HG02763 (cell line): Measurements from ENCODE around the gene IL18R1.

Experiments
- ATAC-seq: cut with Tn5 transposase; IDR thresholded peaks from one replicate; pipeline ENCODE4 v1.9.1; 2021; ENCODE audit warnings: mild to moderate bottlenecking, moderate library complexity; ENCODE audit not compliant: unreplicated experiment

Gene IL18R1

GRCh38 chr2:102386867-102387541 is 31.4 kb downstream of the IL18R1 start:
- ATAC-seq = no peak

- no peak for ATAC-seq
These were observed 32.4 kb downstream of the IL18R1 start for GRCh38 chr2:102387763-102388546.

GRCh38 chr2:102391565-102391964 is 36.0 kb downstream of the IL18R1 start:
- no peak for ATAC-seq

- ATAC-seq = no peak
These were observed 36.5 kb downstream of the IL18R1 start for GRCh38 chr2:102392096-102392495.

- ATAC-seq = no peak
These were observed 37.3 kb downstream of the IL18R1 start for GRCh38 chr2:102392942-102393341.

- ATAC-seq = no peak
These were observed 40.4 kb downstream of the IL18R1 start for GRCh38 chr2:102396012-102396411.

- ATAC-seq = no peak
These were observed 41.6 kb downstream of the IL18R1 start for GRCh38 chr2:102397209-102397608.

- ATAC-seq = no peak
These were observed 44.0 kb downstream of the IL18R1 start for GRCh38 chr2:102399499-102400141.

GRCh38 chr2:102401456-102401855 is 45.9 kb downstream of the IL18R1 start:
- ATAC-seq = no peak

- ATAC-seq = no peak
These were observed 46.3 kb downstream of the IL18R1 start for GRCh38 chr2:102401865-102402264.

- ATAC-seq = no peak
These were observed 55.4 kb downstream of the IL18R1 start for GRCh38 chr2:102410952-102411351.

- ATAC-seq = no peak
These were observed 56.6 kb downstream of the IL18R1 start for GRCh38 chr2:102412199-102412598.

GRCh38 chr2:102417946-102418345 is 62.4 kb downstream of the IL18R1 start:
- peak; percentile 45 for ATAC-seq

GRCh38 chr2:102418421-102418961 is 62.9 kb downstream of the IL18R1 start:
- ATAC-seq = peak; percentile 88

- ATAC-seq = no peak
These were observed 64.7 kb downstream of the IL18R1 start for GRCh38 chr2:102420290-102420689.

GRCh38 chr2:102421890-102422759 is 66.5 kb downstream of the IL18R1 start:
- ATAC-seq = no peak

- no peak for ATAC-seq
These were observed 67.3 kb downstream of the IL18R1 start, which contains the start of gene IL18RAP for GRCh38 chr2:102422910-102423309. Gene IL18RAP (plus strand): TSS chr2:102423160. CDS start chr2:102423278, 118 bp downstream.

- ATAC-seq = no peak
These were observed 67.8 kb downstream of the IL18R1 start for GRCh38 chr2:102423368-102423767.

- peak; percentile 86 for ATAC-seq
These were observed 69.2 kb downstream of the IL18R1 start for GRCh38 chr2:102424754-102425153.

- no peak for ATAC-seq
These were observed 70.0 kb downstream of the IL18R1 start for GRCh38 chr2:102425441-102426132.
